ENCODE data around the gene DYNLT5. TPM values are rescaled to one million over a fixed set of nuclear protein-coding genes. Genes with fewer than 3 reads are reported as not detected.

DYNLT5 gene
- total RNA-seq, 1 donor from 2014 or later = not detected

DNA sequence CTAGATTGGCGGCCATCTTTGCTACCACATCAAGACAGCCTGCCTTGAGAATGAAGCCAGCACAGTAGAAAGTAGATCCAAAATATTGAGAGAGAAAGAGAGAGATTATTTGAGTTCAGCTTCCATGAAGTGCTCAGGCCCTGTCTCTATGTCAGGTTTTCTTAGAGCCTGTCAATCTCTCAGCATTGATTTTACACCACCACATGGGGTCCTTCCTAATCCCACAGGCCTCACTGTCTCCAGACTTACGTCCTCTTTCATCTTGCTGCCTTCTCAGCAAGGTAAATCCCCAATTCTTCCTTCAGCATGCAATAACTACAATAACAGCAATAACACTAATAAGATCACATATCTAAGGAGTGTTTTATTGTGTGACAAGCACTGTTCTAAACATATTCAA is 21.0 kb downstream of the DYNLT5 start:
- Histone ChIP-seq H3K36me3 (ENCODE audit: control insufficient read depth, insufficient read depth, low read length) (no peaks in the 10 kb centered on the region), H3K4me3 (ENCODE audit: low read depth, low read length) (no peak overlapping the region), H3K27me3 (ENCODE audit: control insufficient read depth, insufficient read depth, low read length) (no peaks in the 10 kb centered on the region)
- no peak for DNase-seq (ENCODE audit: low read depth)
- TF ChIP-seq, protein P1, sequence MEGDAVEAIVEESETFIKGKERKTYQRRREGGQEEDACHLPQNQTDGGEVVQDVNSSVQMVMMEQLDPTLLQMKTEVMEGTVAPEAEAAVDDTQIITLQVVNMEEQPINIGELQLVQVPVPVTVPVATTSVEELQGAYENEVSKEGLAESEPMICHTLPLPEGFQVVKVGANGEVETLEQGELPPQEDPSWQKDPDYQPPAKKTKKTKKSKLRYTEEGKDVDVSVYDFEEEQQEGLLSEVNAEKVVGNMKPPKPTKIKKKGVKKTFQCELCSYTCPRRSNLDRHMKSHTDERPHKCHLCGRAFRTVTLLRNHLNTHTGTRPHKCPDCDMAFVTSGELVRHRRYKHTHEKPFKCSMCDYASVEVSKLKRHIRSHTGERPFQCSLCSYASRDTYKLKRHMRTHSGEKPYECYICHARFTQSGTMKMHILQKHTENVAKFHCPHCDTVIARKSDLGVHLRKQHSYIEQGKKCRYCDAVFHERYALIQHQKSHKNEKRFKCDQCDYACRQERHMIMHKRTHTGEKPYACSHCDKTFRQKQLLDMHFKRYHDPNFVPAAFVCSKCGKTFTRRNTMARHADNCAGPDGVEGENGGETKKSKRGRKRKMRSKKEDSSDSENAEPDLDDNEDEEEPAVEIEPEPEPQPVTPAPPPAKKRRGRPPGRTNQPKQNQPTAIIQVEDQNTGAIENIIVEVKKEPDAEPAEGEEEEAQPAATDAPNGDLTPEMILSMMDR (IDR thresholded peaks at IDR 0.05; ENCODE audit: insufficient read depth, low read length, poor library complexity, severe bottlenecking) = no peak

DNA sequence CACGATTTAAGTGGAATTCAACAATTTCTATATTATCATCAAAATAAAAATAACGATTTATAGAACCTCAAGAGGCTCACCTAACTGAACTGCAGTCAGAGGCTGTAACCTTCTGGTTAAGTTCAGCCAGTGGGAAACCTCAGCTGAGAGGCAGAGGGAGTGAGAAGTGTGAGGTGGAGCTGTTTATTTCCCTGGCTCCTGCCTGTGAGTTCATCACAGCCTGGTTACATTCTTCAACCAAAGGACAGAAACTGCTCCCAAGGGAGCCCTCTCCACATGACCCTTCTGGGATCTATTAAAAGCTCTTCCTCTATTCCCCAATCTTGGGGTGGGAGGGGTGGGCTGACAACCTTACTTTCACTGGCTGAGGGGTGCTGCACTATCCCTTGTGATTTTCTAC is 22.2 kb downstream of the DYNLT5 start:
- Histone ChIP-seq H3K36me3 (ENCODE audit: control insufficient read depth, insufficient read depth, low read length) (no peaks in the 10 kb centered on the region), H3K4me3 (ENCODE audit: low read depth, low read length) (no peak overlapping the region), H3K27me3 (ENCODE audit: control insufficient read depth, insufficient read depth, low read length) (no peaks in the 10 kb centered on the region)
- DNase-seq (ENCODE audit: low read depth) = no peak
- TF ChIP-seq, protein P1 (IDR thresholded peaks at IDR 0.05; ENCODE audit: insufficient read depth, low read length, poor library complexity, severe bottlenecking) = no peak

DNA sequence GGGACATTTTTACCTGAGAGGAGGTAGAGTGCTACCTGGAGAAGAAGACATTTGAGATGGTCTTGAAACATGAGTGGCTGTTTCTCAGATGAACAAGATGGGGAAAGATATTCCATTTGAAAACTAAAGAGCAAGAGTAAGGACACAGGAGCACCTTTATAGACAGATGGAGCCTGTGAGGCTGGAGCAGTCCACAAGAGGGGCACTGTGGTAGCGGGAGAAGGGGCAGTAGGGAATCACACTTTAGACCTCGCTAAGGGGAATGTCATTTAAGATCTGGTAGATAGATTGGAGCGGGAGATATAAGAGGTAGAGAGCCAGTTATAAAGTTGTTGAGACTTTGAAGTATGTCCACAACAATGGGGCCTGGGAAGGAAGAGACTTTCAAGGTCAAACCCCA is 23.4 kb downstream of the DYNLT5 start:
- no peak overlapping the region for H3K4me3 ChIP-seq (ENCODE audit: low read depth, low read length)
- TF ChIP-seq, protein P1 (IDR thresholded peaks at IDR 0.05; ENCODE audit: insufficient read depth, low read length, poor library complexity, severe bottlenecking) = no peak
- DNase-seq (ENCODE audit: low read depth) = no peak
- H3K36me3 ChIP-seq (ENCODE audit: control insufficient read depth, insufficient read depth, low read length) = no peaks in the 10 kb centered on the region
- no peaks in the 10 kb centered on the region for H3K27me3 ChIP-seq (ENCODE audit: control insufficient read depth, insufficient read depth, low read length)

DNA sequence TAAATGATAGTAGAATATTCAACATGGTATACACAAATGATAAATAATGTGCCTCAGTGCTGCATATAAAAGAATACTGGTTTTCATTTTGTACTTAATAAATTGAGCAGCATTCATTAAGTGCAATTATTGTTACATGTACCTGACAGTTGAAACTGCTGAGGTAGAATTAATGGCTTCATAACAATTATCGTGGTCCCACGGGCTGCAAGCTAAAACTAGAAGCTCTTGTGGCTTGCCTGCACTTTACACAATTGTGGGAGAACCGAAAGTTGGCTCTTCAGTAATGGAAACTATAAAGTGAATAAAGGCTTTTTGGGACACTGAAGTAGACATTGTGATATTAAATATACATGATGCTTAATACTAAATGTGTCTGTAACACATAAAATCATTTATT is 25.6 kb downstream of the DYNLT5 start:
- TF ChIP-seq, protein P1 (IDR thresholded peaks at IDR 0.05; ENCODE audit: insufficient read depth, low read length, poor library complexity, severe bottlenecking) = no peak
- no peak for DNase-seq (ENCODE audit: low read depth)
- H3K4me3 ChIP-seq (ENCODE audit: low read depth, low read length) = no peak overlapping the region
- H3K36me3 ChIP-seq (ENCODE audit: control insufficient read depth, insufficient read depth, low read length) = no peaks in the 10 kb centered on the region
- H3K27me3 ChIP-seq (ENCODE audit: control insufficient read depth, insufficient read depth, low read length) = no peaks in the 10 kb centered on the region

DNA sequence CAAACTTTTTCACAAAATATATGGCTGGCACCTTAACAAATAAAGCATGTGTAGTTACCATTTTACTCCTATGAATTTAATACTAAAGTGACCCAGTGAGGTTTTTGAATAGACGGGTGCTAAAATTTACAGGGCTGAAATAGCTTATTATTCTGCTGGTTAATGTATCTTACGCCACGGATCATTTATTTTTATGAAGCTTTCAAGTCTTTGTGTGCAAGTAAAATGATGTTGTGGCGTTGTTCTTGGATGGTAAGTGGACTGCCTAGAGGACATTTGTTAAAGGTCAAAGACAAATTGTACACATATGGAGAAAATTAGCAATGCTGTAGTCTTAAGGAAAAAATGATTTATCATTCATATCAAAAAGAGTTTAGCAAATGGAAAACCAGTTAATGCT is 26.0 kb downstream of the DYNLT5 start:
- DNase-seq (ENCODE audit: low read depth) = no peak
- no peaks in the 10 kb centered on the region for H3K36me3 ChIP-seq (ENCODE audit: control insufficient read depth, insufficient read depth, low read length)
- no peaks in the 10 kb centered on the region for H3K27me3 ChIP-seq (ENCODE audit: control insufficient read depth, insufficient read depth, low read length)
- H3K4me3 ChIP-seq (ENCODE audit: low read depth, low read length) = no peak overlapping the region
- TF ChIP-seq, protein P1 (IDR thresholded peaks at IDR 0.05; ENCODE audit: insufficient read depth, low read length, poor library complexity, severe bottlenecking) = no peak

DNA sequence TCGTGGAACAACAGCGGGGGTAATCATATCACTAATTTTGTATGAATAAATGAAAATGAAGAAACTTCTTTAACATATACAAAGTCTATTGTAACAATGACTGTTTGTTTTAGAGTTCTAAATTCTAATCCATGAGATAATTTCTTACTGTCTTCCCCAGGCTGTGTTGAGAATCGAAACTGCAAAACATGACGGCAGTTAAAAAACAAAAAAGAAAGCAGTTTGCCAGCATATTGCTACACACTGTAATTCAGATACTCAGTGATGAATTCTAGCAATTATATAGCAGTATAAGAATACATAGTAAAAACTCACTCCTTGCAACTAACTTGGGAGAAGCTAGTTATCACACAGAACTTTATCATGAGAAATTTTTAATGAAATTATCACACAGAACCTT is 26.7 kb downstream of the DYNLT5 start:
- no peaks in the 10 kb centered on the region for H3K27me3 ChIP-seq (ENCODE audit: control insufficient read depth, insufficient read depth, low read length)
- TF ChIP-seq, protein P1 (IDR thresholded peaks at IDR 0.05; ENCODE audit: insufficient read depth, low read length, poor library complexity, severe bottlenecking) = no peak
- no peak for DNase-seq (ENCODE audit: low read depth)
- H3K36me3 ChIP-seq (ENCODE audit: control insufficient read depth, insufficient read depth, low read length) = no peaks in the 10 kb centered on the region
- H3K4me3 ChIP-seq (ENCODE audit: low read depth, low read length) = no peak overlapping the region

All from kidney epithelial cell (primary cell).